Naive thymus-derived CD8-positive, alpha-beta T cell (primary cell): Measurements from ENCODE around the gene DNAJB9. TPM values are rescaled to one million over a fixed set of nuclear protein-coding genes. Genes with fewer than 3 reads are reported as not detected.
A peak's percentile ranks its signal among the peaks of the same experiment; 100 is the strongest.

ENCODE experiments used
- ATAC-seq, 2 donors: fragments of 150-1000 bp; cut with Tn5 transposase in 1 of 2; sonication (Bioruptor Pico), chemical (Tn5 transposase) in 1 of 2; 1 replicate in 1 of 2; 2 replicates in 1 of 2; pipeline ENCODE4 v1.10.0; 2021; ENCODE audit warnings: mild to moderate bottlenecking in 2 of 2, moderate library complexity in 2 of 2
- POLR2A ChIA-PET: fragments of 350-600 bp; sonication (Branson Sonifier 250); formaldehyde crosslinking; loops from one replicate; lab custom pipeline; 2021; ENCODE audit warnings: antibody characterized with exemption; lab: Charles Lee
- DNase-seq, 10 donors: peaks; one replicate each; pipeline versions ENCODE4 v3.0.0 to v3.0.0-alpha.2; 2020 to 2022
- H3K27ac Mint-ChIP-seq, 10 donors: one replicate each; pipeline ENCODE4 v1.8.0; 2020 to 2022; ENCODE audit warnings: mild to moderate bottlenecking in 10 of 10, mixed read lengths in 10 of 10, moderate library complexity in 4 of 10, inconsistent platforms in 1 of 10
- H3K27me3 Mint-ChIP-seq, 5 donors: one replicate each; pipeline ENCODE4 v1.8.0; 2021 to 2022; ENCODE audit warnings: mixed read lengths in 5 of 5
- H3K36me3 Mint-ChIP-seq, 3 donors: one replicate each; pipeline ENCODE4 v1.8.0; 2020 to 2022; ENCODE audit warnings: mixed read lengths in 3 of 3, mild to moderate bottlenecking in 2 of 3, inconsistent platforms in 1 of 3
- H3K4me1 Mint-ChIP-seq, 4 donors: one replicate each; pipeline ENCODE4 v1.8.0; 2021 to 2022; ENCODE audit warnings: mixed read lengths in 4 of 4
- H3K4me3 Mint-ChIP-seq, 10 donors: one replicate each; pipeline ENCODE4 v1.8.0; 2020 to 2022; ENCODE audit warnings: mild to moderate bottlenecking in 10 of 10, mixed read lengths in 10 of 10, moderate library complexity in 6 of 10, inconsistent platforms in 1 of 10
- H3K9me3 Mint-ChIP-seq, 9 donors: one replicate each; pipeline ENCODE4 v1.8.0; 2020 to 2022; ENCODE audit warnings: mixed read lengths in 9 of 9, mild to moderate bottlenecking in 3 of 9, inconsistent platforms in 1 of 9, moderate library complexity in 1 of 9
- polyA plus RNA-seq, 3 donors: library from polyadenylated mRNA; unstranded; fragments of 300-500 nt; fragmentation: Illumina TruSeq; gene quantifications; one replicate each; pipeline ENCODE4 v1.2.3, GENCODE V29; 2021
- total RNA-seq, 8 experiments: library from RNA in 2 of 8; stranded (reverse) in 2 of 8; gene quantifications; one replicate each; pipeline ENCODE4 v1.2.3 and lab custom pipeline; 2021 to 2026

DNAJB9 gene
- total and polyA plus RNA-seq, 5 experiments from 2014 or later, result 19.0 to 47.1 (median 21.3) TPM

GRCh38 chr7:108572480-108572879 is 2.8 kb downstream of the DNAJB9 start:
- Mint-ChIP-seq H3K4me3 (peak overlapping the region in 1 of 10 donors; percentile 10), H3K27ac (no peak overlapping the region), H3K27me3 (no peaks in the 10 kb centered on the region), H3K36me3 (peaks cover 4 to 52% (median 22%) of the 10 kb centered on the region in 3 donors), H3K4me1 (peaks cover 21 to 65% (median 46%) of the 10 kb centered on the region in 4 donors), H3K9me3 (no peaks in the 10 kb centered on the region)
- no peak for ATAC-seq
- DNase-seq, result no peak
- POLR2A ChIA-PET, result no interaction called here

- peaks cover 0 to 5% (median 1%) of the 10 kb centered on the region in 9 donors for H3K9me3 Mint-ChIP-seq
- H3K4me3 Mint-ChIP-seq, result no peak overlapping the region
- H3K4me1 Mint-ChIP-seq, result peaks cover 15 to 43% (median 29%) of the 10 kb centered on the region in 4 donors
- no peaks in the 10 kb centered on the region for H3K27me3 Mint-ChIP-seq
- H3K36me3 Mint-ChIP-seq, result peaks cover 10 to 64% (median 30%) of the 10 kb centered on the region in 3 donors
- ATAC-seq (no peak), DNase-seq (no peak)
- POLR2A ChIA-PET, result no interaction called here
- H3K27ac Mint-ChIP-seq, result peak overlapping the region in 1 of 10 donors; percentile 11
These were observed 5.5 kb downstream of the DNAJB9 start for GRCh38 chr7:108575156-108575555.

GRCh38 chr7:108576116-108576515 is 6.4 kb downstream of the DNAJB9 start:
- Mint-ChIP-seq H3K36me3 (peaks cover 10 to 65% (median 34%) of the 10 kb centered on the region in 3 donors), H3K4me3 (no peak overlapping the region), H3K27me3 (no peaks in the 10 kb centered on the region), H3K27ac (peak overlapping the region in 3 of 10 donors; percentile 13 to 45 (median 23)), H3K9me3 (peaks cover 0 to 5% (median 1%) of the 10 kb centered on the region in 9 donors), H3K4me1 (peaks cover 11 to 35% (median 25%) of the 10 kb centered on the region in 4 donors)
- POLR2A ChIA-PET, result no interaction called here
- DNase-seq (no peak), ATAC-seq (no peak)

- Mint-ChIP-seq H3K36me3 (peaks cover 8 to 45% (median 24%) of the 10 kb centered on the region in 3 donors), H3K9me3 (peaks cover 0 to 5% (median 1%) of the 10 kb centered on the region in 9 donors), H3K4me3 (no peak overlapping the region), H3K4me1 (peaks cover 9 to 11% (median 10%) of the 10 kb centered on the region in 4 donors), H3K27me3 (no peaks in the 10 kb centered on the region), H3K27ac (no peak overlapping the region)
- ATAC-seq, result no peak
- POLR2A ChIA-PET, result no interaction called here
- DNase-seq, result no peak
These were observed 9.3 kb downstream of the DNAJB9 start for GRCh38 chr7:108578937-108579336.

GRCh38 chr7:108580298-108580697 is 10.6 kb downstream of the DNAJB9 start:
- Mint-ChIP-seq H3K4me1 (peaks cover 0 to 9% (median 8%) of the 10 kb centered on the region in 4 donors), H3K4me3 (no peak overlapping the region), H3K27me3 (no peaks in the 10 kb centered on the region), H3K36me3 (peaks cover 5 to 33% (median 23%) of the 10 kb centered on the region in 3 donors), H3K27ac (no peak overlapping the region), H3K9me3 (peaks cover 0 to 5% (median 1%) of the 10 kb centered on the region in 9 donors)
- ATAC-seq, result no peak
- no peak for DNase-seq
- POLR2A ChIA-PET, result no interaction called here

GRCh38 chr7:108581655-108582491 is 12.2 kb downstream of the DNAJB9 start:
- DNase-seq (no peak), ATAC-seq (no peak)
- Mint-ChIP-seq H3K4me3 (no peak overlapping the region), H3K27ac (no peak overlapping the region), H3K4me1 (peaks cover 0 to 3% (median under 1%) of the 10 kb centered on the region in 4 donors), H3K36me3 (peaks cover 5 to 21% (median 19%) of the 10 kb centered on the region in 3 donors), H3K9me3 (peaks cover 0 to 5% (median 1%) of the 10 kb centered on the region in 9 donors), H3K27me3 (peaks cover 0 to 9% (median 3%) of the 10 kb centered on the region in 5 donors)
- POLR2A ChIA-PET, result no interaction called here

GRCh38 chr7:108584211-108584610 is 14.5 kb downstream of the DNAJB9 start:
- no peaks in the 10 kb centered on the region for H3K4me1 Mint-ChIP-seq
- no peak overlapping the region for H3K27ac Mint-ChIP-seq
- no peak for DNase-seq
- POLR2A ChIA-PET, result no interaction called here
- peaks cover 0 to 13% (median 3%) of the 10 kb centered on the region in 5 donors for H3K27me3 Mint-ChIP-seq
- H3K9me3 Mint-ChIP-seq, result no peaks in the 10 kb centered on the region
- H3K4me3 Mint-ChIP-seq, result no peak overlapping the region
- peaks cover 0 to 13% (median 7%) of the 10 kb centered on the region in 3 donors for H3K36me3 Mint-ChIP-seq
- ATAC-seq, result no peak

DNA sequence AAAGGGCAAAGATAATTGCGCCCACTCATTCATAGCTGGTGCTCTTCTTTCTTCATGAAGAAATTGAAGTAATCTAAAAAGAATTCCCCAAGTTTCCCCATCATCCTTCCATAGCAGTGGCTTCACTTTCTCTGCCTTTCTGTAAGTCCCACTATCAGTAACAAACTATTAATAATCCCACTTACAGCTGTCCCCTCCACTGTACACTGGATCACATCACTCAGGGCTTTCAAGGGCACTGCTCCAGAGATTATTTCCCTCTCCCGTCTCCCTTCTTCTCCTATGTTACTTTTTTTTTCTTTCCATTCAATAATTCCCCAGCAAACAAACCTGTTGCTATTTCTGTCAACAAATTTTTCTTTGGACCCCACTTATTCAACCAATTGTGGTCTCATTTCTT is 16.2 kb downstream of the DNAJB9 start:
- Mint-ChIP-seq H3K9me3 (no peaks in the 10 kb centered on the region), H3K4me1 (no peaks in the 10 kb centered on the region), H3K36me3 (peaks cover 0 to 3% (median 0%) of the 10 kb centered on the region in 3 donors), H3K4me3 (no peak overlapping the region), H3K27me3 (peaks cover 0 to 13% (median 6%) of the 10 kb centered on the region in 5 donors), H3K27ac (no peak overlapping the region)
- DNase-seq (no peak), ATAC-seq (no peak)
- POLR2A ChIA-PET, result no interaction called here

DNA sequence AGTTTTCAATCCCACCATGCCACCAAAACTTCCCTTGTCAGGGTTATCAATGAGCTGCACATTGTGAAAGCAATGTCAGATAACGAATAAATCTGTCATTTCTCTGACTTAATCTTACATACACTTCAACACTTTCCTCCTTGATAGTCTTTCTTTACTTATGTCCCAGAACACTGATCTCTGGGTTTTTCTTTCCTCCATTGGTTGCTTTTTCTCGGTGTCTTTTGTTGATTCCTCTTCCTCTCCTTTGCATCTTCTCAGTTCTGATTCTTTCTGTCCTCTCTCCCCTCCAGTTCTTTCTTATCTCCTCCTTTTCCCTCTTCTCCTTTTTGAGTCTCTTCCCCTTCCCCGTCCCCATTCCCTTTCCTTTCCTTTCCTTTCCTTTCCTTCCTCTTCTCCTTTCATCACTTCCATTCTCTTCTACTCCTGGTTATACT is 16.6 kb downstream of the DNAJB9 start:
- POLR2A ChIA-PET, result no interaction called here
- no peaks in the 10 kb centered on the region for H3K36me3 Mint-ChIP-seq
- no peak overlapping the region for H3K27ac Mint-ChIP-seq
- H3K27me3 Mint-ChIP-seq, result peaks cover 0 to 13% (median 6%) of the 10 kb centered on the region in 5 donors
- H3K4me1 Mint-ChIP-seq, result no peaks in the 10 kb centered on the region
- H3K4me3 Mint-ChIP-seq, result no peak overlapping the region
- no peak for DNase-seq
- no peak for ATAC-seq
- no peaks in the 10 kb centered on the region for H3K9me3 Mint-ChIP-seq

DNA sequence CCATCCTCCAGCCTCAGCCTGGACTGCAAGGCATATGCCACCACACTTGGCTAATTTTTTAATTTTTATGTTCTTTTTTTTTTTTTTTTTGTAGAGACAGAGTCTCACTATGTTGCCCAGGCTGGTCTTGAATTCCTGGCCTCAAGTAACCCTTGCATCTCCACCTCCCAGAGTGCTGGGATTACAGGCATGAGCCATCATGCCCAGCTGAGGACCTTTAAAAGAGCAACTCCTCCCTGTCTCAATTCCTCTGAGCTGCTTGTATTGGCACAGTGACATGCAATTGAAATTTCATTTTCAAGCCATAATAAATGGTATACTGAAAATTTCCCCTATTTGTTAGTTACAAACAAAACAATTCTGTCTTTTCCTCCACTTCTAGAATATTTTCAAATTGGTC is 19.5 kb downstream of the DNAJB9 start:
- Mint-ChIP-seq H3K36me3 (peaks cover 0 to 6% (median 0%) of the 10 kb centered on the region in 3 donors), H3K4me1 (no peaks in the 10 kb centered on the region), H3K27me3 (peaks cover 3 to 13% (median 9%) of the 10 kb centered on the region in 5 donors), H3K4me3 (no peak overlapping the region), H3K9me3 (no peaks in the 10 kb centered on the region), H3K27ac (no peak overlapping the region)
- DNase-seq (no peak), ATAC-seq (no peak)
- POLR2A ChIA-PET, result no interaction called here

- Mint-ChIP-seq H3K9me3 (no peaks in the 10 kb centered on the region), H3K36me3 (peaks cover 0 to 6% (median 0%) of the 10 kb centered on the region in 3 donors), H3K4me1 (no peaks in the 10 kb centered on the region), H3K27ac (no peak overlapping the region), H3K4me3 (no peak overlapping the region), H3K27me3 (peaks cover 3 to 13% (median 9%) of the 10 kb centered on the region in 5 donors)
- no peak for ATAC-seq
- DNase-seq, result no peak
- POLR2A ChIA-PET, result no interaction called here
These were observed 20.2 kb downstream of the DNAJB9 start for GRCh38 chr7:108589874-108590273.

DNA sequence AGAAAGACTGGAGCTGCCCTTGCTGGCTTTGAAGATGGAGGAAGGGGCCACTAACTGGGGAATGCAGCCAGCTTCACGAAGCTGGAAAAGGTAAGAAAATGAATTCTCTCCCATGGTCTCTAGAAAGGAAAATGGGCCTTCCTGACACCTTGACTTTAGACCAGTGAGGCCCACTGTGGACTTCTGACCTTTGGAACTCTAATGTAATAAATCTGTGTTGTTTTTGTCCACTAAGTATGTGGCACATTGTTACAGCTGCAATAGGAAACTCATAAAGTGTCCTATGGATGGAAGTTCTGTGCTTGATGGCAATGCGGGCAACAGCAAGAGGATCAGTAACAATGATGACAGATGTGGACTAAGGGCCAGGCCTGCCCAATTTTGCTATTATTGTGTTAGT is 20.9 kb downstream of the DNAJB9 start:
- DNase-seq (no peak), ATAC-seq (no peak)
- H3K27ac Mint-ChIP-seq, result no peak overlapping the region
- no peaks in the 10 kb centered on the region for H3K4me1 Mint-ChIP-seq
- POLR2A ChIA-PET, result no interaction called here
- H3K4me3 Mint-ChIP-seq, result no peak overlapping the region
- peaks cover 0 to 6% (median 0%) of the 10 kb centered on the region in 3 donors for H3K36me3 Mint-ChIP-seq
- H3K9me3 Mint-ChIP-seq, result no peaks in the 10 kb centered on the region
- H3K27me3 Mint-ChIP-seq, result peaks cover 3 to 13% (median 9%) of the 10 kb centered on the region in 5 donors

DNA sequence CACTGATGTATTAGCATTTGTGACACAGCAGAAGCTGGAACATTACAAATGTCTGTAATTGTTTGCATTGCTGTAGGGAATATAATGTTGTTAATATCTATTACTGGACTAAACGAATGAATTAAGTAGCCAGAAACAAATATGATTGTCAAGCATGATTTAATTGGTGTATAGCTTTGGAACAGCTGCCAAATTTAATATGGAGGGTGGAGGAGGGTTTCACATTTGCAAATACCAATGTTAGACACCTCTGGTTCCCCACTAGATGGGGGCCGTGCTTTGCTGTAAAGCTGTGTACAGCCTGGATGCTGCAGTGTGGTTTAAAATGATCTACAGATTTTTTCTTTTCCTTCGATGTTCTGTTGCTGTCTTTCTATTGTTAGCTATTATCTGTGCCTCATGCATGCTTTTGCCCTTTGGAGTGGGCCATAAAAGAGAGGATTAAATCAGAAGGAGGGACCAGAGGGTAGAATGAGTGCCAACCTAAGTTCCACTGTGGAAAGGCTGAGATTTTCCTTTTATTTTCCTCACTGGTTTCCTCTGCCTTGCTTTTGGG is 23.1 kb downstream of the DNAJB9 start:
- no peak for DNase-seq
- H3K27ac Mint-ChIP-seq, result peak overlapping the region in 1 of 10 donors; percentile 7
- H3K27me3 Mint-ChIP-seq, result peaks cover 3 to 9% (median 6%) of the 10 kb centered on the region in 5 donors
- H3K4me3 Mint-ChIP-seq, result no peak overlapping the region
- no peaks in the 10 kb centered on the region for H3K4me1 Mint-ChIP-seq
- no peak for ATAC-seq
- no peaks in the 10 kb centered on the region for H3K9me3 Mint-ChIP-seq
- peaks cover 0 to 6% (median 0%) of the 10 kb centered on the region in 3 donors for H3K36me3 Mint-ChIP-seq
- POLR2A ChIA-PET, result no interaction called here
